C4-2B (cell line): ENCODE data around the gene VCPKMT.

Source experiments
- CTCF ChIP-seq: fragments of 450-650 bp; conservative IDR thresholded peaks from 2 replicates; pipeline ENCODE4 v1.5.1; 2017; ENCODE audit warnings: mild to moderate bottlenecking
- ZFX ChIP-seq: fragments of 450-650 bp; IDR thresholded peaks from 2 replicates; pipeline ENCODE4 v1.6.1; 2017

DNA sequence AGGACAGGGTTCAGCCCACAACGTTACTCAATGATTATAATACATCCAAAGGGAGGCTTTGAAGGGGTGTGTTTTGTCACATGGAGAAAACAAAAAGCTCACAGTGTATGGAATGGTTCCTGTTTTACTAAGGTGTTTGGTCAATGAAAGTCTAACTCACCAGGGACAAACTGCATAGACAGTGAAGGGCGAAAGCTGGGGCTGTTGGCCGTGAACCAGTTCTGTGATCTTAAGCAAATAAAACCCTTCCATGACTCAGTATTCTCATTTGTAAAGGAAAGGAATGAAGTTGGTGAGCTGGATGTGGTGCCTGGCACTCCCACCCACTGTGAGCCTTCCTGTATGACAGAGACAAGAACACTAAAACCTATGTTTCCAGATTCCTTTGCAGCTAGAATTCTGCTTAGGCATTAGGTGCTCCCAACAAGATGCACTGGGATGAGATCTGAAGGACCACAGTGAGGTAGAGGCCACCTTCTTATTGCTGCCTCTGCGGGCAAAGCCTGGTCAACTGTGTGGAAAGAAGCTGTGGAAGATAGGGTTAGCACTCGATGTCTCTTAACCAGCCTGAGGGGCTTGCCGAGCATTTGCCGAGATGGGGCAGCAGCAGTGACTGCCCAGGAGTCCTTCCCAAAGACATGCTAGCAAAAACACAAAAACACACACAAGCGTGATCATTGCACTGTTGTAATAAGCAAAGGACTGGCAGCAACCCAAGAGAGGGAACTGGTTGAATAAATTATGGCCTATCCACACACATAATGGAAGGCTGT, 48.5 kb downstream of the VCPKMT start:
- no peak for TF ChIP-seq ZFX
- TF ChIP-seq CTCF, result no peak
